DMS53 treated with DMSO at 0.1 percent for 48 hours (cell line): ENCODE measurements around the gene MICAL1.
A peak's percentile ranks its signal among the peaks of the same experiment; 100 is the strongest.

Experiments used
- DNase-seq: peaks from one replicate; lab custom pipeline; 2025; ENCODE audit not compliant: unreplicated experiment; lab: John Stamatoyannopoulos, UW

The MICAL1 gene, protein sequence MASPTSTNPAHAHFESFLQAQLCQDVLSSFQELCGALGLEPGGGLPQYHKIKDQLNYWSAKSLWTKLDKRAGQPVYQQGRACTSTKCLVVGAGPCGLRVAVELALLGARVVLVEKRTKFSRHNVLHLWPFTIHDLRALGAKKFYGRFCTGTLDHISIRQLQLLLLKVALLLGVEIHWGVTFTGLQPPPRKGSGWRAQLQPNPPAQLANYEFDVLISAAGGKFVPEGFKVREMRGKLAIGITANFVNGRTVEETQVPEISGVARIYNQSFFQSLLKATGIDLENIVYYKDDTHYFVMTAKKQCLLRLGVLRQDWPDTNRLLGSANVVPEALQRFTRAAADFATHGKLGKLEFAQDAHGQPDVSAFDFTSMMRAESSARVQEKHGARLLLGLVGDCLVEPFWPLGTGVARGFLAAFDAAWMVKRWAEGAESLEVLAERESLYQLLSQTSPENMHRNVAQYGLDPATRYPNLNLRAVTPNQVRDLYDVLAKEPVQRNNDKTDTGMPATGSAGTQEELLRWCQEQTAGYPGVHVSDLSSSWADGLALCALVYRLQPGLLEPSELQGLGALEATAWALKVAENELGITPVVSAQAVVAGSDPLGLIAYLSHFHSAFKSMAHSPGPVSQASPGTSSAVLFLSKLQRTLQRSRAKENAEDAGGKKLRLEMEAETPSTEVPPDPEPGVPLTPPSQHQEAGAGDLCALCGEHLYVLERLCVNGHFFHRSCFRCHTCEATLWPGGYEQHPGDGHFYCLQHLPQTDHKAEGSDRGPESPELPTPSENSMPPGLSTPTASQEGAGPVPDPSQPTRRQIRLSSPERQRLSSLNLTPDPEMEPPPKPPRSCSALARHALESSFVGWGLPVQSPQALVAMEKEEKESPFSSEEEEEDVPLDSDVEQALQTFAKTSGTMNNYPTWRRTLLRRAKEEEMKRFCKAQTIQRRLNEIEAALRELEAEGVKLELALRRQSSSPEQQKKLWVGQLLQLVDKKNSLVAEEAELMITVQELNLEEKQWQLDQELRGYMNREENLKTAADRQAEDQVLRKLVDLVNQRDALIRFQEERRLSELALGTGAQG

DNA sequence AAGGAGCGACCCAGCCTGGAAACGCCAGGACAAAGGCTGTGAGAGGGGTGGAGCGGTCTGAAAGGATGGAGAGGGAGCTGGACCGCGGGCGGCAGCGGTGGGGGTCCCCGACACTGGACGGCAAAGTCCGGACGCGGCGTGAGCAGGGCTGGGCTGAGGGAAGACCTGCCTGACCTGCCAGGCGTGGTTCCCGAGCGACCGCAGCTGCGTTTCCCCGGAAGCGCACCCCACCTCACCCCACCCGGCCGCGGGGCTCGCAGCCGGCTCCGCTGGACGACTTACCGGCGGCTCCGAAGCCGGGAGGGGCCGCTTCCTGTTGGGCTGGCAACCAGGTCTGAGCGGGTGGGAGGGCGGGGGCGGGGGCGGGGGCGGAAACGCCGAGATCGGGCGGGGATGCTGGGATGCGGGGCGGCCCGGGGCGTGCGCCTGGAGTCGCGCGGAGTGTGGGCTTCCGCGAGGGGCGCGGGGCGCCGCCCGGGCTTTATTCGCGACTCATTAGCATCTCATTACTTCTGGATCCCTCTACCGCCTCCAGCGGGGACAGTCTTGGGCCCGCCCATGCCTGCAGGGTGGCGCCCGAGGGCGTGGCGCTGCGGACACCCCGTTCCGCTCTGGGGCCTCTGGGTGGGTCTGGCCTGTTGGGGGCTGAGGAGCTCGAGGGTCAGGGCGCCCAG lies at the start of gene MICAL1:
Gene MICAL1, minus strand, starts transcription at position 336 of the 674 bp plus-strand sequence. CDS start 1,576 bp downstream, outside the sequence.
- no peak for DNase-seq

- DNase-seq = no peak
Observed at GRCh38 chr6:109503327-109504224, 48.0 kb upstream of the MICAL1 start.

DNA sequence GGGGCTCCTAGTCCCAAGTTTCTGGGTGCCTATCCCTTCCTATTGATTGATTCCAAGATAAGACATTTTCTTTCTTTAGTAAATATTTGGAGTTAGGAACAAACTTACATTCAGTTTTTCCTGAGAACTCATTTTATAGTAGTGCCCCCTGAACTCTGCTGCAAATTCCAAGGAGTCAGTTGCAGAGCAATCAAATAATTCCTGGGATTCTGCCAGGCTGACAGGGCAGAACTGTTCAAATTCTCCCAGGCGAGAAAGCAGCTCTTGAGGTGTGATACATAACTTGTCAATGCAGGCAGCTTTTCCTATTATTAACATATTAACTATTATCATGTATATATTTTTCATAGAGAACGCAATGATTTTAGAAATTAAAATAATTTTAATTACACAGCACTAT lies 43.4 kb upstream of the MICAL1 start:
- no peak for DNase-seq

DNA sequence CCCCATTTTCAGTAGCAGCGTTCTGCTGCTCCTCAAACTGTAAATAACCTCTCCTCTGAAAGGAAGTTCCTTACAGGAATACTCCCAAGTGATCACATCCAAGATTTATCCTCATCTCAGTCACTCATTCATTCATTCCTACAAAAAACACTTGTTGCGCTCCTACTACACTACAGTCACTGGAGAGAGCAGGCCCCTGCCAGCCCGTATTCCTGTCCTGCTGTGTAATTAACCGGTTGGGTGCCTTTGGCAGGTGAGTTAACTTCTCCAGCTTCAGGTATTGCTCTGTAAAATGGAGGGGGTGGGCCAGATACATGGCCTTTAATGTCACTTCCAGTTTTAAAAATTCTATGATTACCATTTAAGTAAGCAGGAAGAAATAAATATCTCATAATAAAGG lies 42.5 kb upstream of the MICAL1 start:
- no peak for DNase-seq

- DNase-seq = no peak
Observed at GRCh38 chr6:109496036-109496772, 40.6 kb upstream of the MICAL1 start.

DNA sequence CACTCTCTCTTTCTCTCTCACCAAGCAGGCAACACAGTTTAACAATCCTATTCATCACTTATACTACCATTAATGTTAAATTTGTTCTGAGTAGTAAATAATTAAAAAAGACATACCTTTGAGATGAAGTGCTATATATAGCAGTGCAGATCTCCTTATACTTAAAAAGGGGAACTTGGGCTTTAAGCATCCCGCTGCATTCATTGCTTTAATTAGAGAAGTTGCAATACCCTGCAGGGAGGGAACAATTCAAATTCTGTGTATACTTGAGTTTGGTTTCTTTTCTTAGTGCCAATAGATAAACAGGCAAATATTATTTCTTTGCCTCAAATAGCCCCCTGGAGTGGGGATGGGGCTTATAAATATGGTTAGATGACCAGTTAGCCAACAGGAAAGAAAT lies 38.3 kb upstream of the MICAL1 start:
- no peak for DNase-seq

GRCh38 chr6:109491207-109491938 lies 35.8 kb upstream of the MICAL1 start:
- peak; percentile 16 for DNase-seq

GRCh38 chr6:109490713-109491112 lies 35.1 kb upstream of the MICAL1 start:
- no peak for DNase-seq

GRCh38 chr6:109488001-109488400 lies 32.4 kb upstream of the MICAL1 start:
- DNase-seq = no peak

- peak; percentile 73 for DNase-seq
Observed at GRCh38 chr6:109486068-109486467, 30.5 kb upstream of the MICAL1 start.

DNA sequence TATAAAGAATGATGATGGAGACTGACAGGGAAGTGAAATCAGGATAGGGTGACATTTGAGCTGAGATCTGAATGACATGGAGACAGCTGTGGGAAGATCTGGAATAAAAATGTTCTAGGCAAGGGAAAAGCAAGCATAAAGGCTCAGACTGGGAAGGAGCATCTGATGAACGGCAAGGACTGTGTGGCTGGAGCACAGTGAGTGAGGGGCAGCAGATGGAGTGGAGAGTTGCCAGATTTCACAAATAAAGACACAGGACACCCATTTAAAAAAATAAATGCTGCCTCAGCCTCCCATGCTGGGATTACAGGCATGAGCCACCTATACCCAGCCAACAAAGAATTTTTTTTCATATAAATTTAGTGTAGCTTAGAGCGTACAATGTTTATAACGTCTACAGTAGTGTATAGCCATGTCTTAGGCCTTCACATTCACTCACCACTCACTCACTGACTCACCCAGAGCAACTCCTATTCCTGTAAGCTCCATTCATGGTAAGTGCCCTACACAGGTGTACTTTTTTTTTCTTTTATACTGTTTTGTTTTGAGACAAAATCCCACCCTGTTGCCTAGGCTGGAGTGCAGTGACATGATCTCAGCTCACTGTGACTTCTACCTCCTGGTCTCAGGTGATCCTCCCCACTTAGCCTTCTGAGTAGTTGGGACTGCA lies 29.8 kb upstream of the MICAL1 start:
- DNase-seq = no peak

DNA sequence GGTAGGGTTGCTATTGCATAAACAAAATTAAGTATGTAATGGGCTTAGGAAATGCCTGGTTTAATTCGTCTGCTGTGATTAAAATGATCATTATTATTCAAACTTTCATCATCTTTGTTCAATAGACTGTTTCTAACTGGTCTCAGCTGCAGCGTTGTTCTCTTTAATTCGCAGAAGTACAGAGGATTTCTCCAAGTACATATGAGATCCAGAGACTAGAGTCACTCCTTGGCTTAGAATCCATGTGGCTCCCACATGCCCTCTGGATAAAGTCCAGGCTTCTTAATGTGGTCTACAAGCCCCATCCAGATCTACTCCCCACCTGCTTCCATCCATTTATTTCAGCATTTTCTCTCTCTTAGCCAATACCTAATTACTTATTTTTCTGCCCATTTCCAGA lies 28.6 kb upstream of the MICAL1 start:
- no peak for DNase-seq

DNA sequence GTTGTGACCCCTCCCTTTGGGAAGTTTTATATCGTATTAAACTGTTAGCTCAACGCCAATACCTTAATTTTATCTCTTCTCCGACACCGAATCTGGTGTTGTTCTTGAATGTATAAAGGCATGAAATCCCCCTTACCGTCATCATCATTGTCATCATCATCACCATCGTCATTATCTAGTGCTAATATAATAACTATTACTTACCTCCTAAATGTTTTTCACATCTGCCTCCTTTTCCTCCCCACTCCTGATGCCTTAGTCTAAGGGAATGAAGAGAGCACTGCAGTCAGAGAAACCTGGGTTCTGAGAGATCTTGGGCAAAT lies 28.1 kb upstream of the MICAL1 start:
- no peak for DNase-seq

DNA sequence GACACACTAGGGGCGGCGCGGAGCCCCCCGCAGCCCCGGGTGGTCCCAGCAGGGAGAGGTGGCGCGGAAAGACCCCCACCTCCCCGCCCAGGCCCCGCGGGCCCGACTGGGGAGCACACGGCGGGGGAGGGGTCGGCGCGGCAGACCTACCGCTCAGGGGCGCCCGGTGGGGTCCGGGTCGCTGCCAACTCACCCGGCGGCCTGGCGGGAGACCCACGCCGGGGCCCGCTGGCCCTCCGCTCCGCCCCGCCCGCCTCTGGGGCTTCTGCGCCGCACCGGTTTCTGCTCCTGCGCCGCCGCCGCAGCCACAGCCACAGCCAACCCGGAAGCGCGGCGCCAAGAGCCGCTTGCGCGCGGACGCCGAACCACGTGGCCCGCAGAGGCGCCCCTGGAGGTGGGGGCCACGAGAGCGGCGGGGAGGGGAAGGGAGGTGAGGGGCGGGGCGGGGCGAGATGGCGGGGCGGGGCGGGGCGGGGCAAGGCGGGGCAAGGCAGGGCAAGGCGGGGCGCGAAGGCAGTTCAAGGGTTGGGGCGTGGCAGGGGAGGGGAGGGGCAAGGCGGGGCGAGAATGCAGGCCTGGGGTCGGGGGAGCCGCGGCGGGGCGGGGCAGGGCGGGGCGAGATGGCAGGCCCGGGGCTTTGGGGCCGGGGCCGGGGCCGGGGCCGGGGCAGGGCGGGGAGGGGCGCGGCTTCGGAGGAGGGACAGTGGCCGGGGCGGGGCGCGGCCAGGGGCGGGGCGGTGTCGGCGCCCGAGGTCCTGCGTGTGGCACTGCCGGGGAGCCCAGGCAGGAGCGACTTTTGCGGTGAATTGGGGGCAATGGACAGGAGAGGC lies 27.5 kb upstream of the MICAL1 start, which contains the start of gene ZBTB24:
Gene ZBTB24, minus strand, starts transcription at position 315 of the 830 bp plus-strand sequence. CDS start 1,193 bp downstream, outside the sequence.
- DNase-seq = peak; percentile 78

DNA sequence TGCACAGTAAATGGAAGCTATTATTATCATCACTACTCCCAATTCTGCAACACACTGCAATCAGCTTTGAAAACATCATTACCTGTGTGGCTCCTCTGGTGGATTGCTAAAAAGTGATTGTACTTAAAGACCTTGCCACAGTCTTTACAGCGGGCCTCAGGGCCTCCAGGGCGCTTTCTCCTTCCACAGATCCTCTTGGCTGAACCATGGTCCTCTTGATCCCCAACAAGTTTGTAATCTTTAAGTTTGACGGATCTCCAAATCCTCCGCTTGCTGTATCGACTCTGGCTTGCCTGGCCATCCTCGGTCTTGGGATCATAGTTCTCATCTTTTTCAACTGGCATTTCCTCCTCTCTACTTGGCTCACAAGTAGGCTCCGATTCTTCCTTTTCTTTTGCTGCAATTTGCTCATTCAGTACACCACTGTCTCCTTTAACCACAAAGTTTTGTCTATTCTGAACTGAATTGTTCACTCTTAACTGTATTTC lies 25.5 kb upstream of the MICAL1 start:
- no peak for DNase-seq

DNA sequence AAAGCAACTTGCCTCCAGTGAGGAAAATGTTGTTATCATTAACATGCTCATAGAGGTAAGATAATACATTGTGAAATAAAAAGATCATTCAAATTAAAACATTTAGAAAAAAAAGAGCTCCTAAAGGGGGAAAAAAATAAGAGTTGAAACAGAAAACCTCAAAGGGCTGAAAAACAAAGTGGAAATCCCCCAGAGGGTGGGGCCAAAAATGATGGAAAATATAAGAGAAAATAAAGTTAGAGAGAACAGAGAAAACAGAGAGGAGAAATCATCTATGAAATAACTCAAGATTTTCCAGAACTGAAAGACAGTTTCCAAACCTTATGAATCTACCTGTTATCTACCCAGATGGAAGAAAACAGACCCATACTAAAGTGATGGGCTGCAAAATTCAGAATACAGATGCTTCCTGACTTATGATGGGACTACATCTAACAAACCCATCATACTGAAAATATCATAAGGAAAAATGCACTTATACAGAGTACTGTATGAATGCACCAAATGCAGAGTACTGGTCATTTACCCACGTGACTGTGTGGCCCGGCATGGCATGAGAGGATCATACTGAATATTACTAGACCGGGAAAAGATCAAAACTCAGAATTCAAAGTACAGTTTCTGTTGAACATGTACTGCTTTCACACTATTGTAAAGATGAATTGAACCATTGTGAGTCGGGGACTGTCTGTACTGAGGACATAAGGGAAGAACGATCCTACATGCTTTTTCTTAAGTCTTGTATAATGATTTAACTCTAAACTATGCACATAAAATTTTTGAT lies 23.5 kb upstream of the MICAL1 start:
- DNase-seq = no peak
